22Rv1 (cell line): Measurements from ENCODE around the gene GM2A.

Experiments used
- CTCF ChIP-seq: fragments of 450-650 bp; IDR thresholded peaks from 2 replicates; pipeline ENCODE4 v1.5.1; 2017; ENCODE audit warnings: mild to moderate bottlenecking
- ZFX ChIP-seq: fragments of 450-650 bp; IDR thresholded peaks from 2 replicates; pipeline ENCODE4 v1.6.1; 2017; ENCODE audit warnings: antibody characterized with exemption, borderline replicate concordance

- TF ChIP-seq CTCF (no peak), ZFX (no peak)
These were observed 5.2 kb downstream of the GM2A start for GRCh38 chr5:151258201-151258611.
